Activated CD8-positive, alpha-beta T cell treated with anti-CD3 and anti-CD28 coated beads for 36 hours (primary cell): Measurements from ENCODE around the gene PRKD1. TPM values are rescaled to one million over a fixed set of nuclear protein-coding genes. Genes with fewer than 3 reads are reported as not detected.

ENCODE experiments used
- ATAC-seq: fragments of 200-7000 bp; cut with Tn5 transposase; one replicate; pipeline ENCODE4 v1.10.0; 2021; ENCODE audit warnings: mild to moderate bottlenecking, moderate library complexity
- CTCF ChIA-PET: fragments of 350-600 bp; sonication (Branson Sonifier 250); formaldehyde crosslinking; loops from one replicate; lab custom pipeline; 2021; ENCODE audit warnings: antibody characterized with exemption; lab: Charles Lee
- POLR2A ChIA-PET: fragments of 350-600 bp; sonication (Branson Sonifier 250); formaldehyde crosslinking; loops from one replicate; lab custom pipeline; 2021; ENCODE audit warnings: antibody characterized with exemption; lab: Charles Lee
- DNase-seq: peaks from one replicate; pipeline ENCODE4 v3.0.0-alpha.2; 2020
- H3K27ac Mint-ChIP-seq: one replicate; pipeline ENCODE4 v1.8.0; 2021; ENCODE audit warnings: mild to moderate bottlenecking, mixed read lengths
- H3K27me3 Mint-ChIP-seq: one replicate; pipeline ENCODE4 v1.8.0; 2021; ENCODE audit warnings: mixed read lengths
- H3K36me3 Mint-ChIP-seq: one replicate; pipeline ENCODE4 v1.8.0; 2021; ENCODE audit warnings: low read depth, mixed read lengths
- H3K4me1 Mint-ChIP-seq: one replicate; pipeline ENCODE4 v1.8.0; 2021; ENCODE audit warnings: low read depth, mixed read lengths
- H3K4me3 Mint-ChIP-seq: one replicate; pipeline ENCODE4 v1.8.0; 2021; ENCODE audit warnings: mild to moderate bottlenecking, moderate library complexity, mixed read lengths
- H3K9me3 Mint-ChIP-seq: one replicate; pipeline ENCODE4 v1.8.0; 2021; ENCODE audit warnings: mixed read lengths
- intact Hi-C: fragments of 100-400 bp; cut with micrococcal nuclease; formaldehyde crosslinking; loops from one replicate; pipeline ENCODE4 v1.10.0; 2022
- total RNA-seq, 2 experiments: library from RNA; stranded (reverse); gene quantifications; one replicate each; pipeline ENCODE4 v1.2.3, GENCODE V29; 2021
- TF ChIP-seq, protein P1 (sequence below): fragments of 200-600 bp; IDR thresholded peaks from one replicate; pipeline ENCODE4 v1.8.0; 2022; ENCODE audit warnings: antibody characterized with exemption, mild to moderate bottlenecking

Gene PRKD1
- total RNA-seq, 2 experiments from 2014 or later, result not detected

DNA sequence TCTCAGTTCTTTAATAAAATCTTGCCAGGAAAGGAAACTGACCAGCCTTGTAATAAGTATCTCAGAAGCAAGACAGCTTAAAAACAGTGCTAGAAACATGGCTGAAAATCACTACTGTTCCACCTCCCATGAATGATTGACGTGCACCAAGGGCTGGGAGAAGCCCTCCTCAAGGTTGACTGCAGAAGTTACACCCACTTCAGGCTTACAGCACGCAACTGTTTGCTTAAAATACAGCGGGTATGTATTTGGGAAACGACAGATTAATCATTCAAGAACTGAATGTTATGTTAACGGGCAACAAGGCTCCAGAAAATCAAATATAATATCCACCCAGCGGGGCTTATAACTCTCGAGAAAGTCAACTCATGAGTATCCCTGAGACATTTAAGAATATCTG lies 22.1 kb downstream of the PRKD1 start:
- Mint-ChIP-seq H3K4me3 (no peak overlapping the region), H3K9me3 (peaks cover 3% of the 10 kb centered on the region), H3K27ac (no peak overlapping the region), H3K4me1 (no peaks in the 10 kb centered on the region), H3K27me3 (no peaks in the 10 kb centered on the region), H3K36me3 (no peaks in the 10 kb centered on the region)
- ChIA-PET CTCF (no interaction called here), POLR2A (no interaction called here)
- DNase-seq (no peak), ATAC-seq (no peak)
- TF ChIP-seq, protein P1, sequence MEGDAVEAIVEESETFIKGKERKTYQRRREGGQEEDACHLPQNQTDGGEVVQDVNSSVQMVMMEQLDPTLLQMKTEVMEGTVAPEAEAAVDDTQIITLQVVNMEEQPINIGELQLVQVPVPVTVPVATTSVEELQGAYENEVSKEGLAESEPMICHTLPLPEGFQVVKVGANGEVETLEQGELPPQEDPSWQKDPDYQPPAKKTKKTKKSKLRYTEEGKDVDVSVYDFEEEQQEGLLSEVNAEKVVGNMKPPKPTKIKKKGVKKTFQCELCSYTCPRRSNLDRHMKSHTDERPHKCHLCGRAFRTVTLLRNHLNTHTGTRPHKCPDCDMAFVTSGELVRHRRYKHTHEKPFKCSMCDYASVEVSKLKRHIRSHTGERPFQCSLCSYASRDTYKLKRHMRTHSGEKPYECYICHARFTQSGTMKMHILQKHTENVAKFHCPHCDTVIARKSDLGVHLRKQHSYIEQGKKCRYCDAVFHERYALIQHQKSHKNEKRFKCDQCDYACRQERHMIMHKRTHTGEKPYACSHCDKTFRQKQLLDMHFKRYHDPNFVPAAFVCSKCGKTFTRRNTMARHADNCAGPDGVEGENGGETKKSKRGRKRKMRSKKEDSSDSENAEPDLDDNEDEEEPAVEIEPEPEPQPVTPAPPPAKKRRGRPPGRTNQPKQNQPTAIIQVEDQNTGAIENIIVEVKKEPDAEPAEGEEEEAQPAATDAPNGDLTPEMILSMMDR, result no peak
- intact Hi-C loops, result no loop called here

DNA sequence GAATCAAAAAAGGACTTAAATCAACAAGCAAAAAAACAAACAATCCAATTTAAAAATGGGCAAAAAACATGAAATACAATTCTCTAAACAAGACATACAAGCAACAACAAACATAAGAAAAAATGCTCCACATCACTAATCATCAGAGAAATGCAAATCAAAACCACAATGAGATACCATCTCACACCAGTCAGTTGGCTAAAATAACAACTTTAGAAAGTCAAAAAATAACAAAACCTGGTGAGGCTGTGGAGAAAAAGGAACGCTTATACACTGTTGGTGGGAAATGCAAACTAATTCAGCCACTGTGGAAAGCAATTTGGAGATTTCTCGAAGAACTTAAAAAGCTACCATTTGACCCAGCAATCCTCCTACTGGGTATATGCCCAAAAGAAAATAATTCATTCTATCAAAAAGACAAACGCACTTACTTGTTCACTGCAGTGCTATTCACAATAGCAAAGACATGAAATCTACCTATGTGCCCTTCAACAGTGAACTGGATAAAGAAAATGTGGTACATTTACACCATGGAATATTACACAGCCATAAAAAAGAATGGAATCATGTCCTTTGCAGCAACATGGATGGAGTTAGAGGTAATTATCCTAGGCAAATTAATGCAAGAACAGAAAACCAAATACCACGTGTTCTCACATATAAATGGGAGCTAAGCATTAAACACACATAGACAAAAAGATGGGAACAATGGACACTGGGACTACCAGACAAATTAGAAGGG lies 26.9 kb downstream of the PRKD1 start:
- DNase-seq, result no peak
- ChIA-PET POLR2A (no interaction called here), CTCF (no interaction called here)
- intact Hi-C loops, result no loop called here
- Mint-ChIP-seq H3K4me3 (no peak overlapping the region), H3K9me3 (peaks cover 3% of the 10 kb centered on the region), H3K27me3 (peaks cover 1% of the 10 kb centered on the region), H3K4me1 (no peaks in the 10 kb centered on the region), H3K27ac (no peak overlapping the region), H3K36me3 (no peaks in the 10 kb centered on the region)
- TF ChIP-seq, protein P1, result no peak
- no peak for ATAC-seq

DNA sequence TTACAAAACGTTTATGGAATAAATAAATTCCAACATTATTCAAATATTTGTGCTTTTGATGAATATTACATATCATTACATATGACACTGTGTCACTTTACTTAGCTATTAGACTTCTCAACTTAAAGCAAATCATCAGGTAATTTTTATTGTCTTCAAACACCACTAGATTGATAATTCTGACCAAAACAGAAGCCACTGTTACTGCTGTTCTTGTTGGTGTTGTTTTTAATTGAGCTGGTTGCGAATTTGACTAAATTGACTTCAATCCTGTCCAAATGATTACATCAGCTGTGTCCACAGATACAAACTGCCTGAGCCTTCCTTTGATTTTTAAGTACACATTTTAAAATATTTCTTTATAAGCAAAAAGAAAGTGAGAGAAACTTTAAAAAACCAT lies 29.2 kb downstream of the PRKD1 start:
- no peak for DNase-seq
- intact Hi-C loops, result no loop called here
- Mint-ChIP-seq H3K4me1 (no peaks in the 10 kb centered on the region), H3K4me3 (no peak overlapping the region), H3K27me3 (peaks cover 1% of the 10 kb centered on the region), H3K27ac (no peak overlapping the region), H3K36me3 (no peaks in the 10 kb centered on the region), H3K9me3 (peaks cover 3% of the 10 kb centered on the region)
- TF ChIP-seq, protein P1, result no peak
- ChIA-PET CTCF (no interaction called here), POLR2A (no interaction called here)
- no peak for ATAC-seq

DNA sequence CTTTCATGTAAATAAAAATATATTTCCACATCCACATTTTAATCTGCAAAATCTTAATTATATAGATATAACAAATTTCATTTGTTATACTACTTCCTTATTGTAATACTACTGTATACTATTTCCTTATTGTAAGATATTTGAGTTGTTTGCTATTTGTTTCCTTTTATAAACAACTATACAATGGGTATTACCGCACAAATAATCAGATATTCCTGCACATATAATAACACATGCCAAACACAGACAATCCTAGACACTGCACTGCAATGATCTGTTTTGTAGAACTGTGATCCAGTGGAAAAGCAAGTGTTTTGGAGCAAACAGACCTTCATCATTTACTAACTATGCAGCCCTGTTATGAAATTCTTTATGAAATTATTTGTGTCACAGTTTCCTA lies 30.5 kb downstream of the PRKD1 start:
- ATAC-seq, result no peak
- POLR2A ChIA-PET, result no interaction called here
- no peaks in the 10 kb centered on the region for H3K4me1 Mint-ChIP-seq
- peaks cover 3% of the 10 kb centered on the region for H3K9me3 Mint-ChIP-seq
- intact Hi-C loops, result no loop called here
- DNase-seq, result no peak
- H3K36me3 Mint-ChIP-seq, result no peaks in the 10 kb centered on the region
- CTCF ChIA-PET, result no interaction called here
- TF ChIP-seq, protein P1, result no peak
- peaks cover 1% of the 10 kb centered on the region for H3K27me3 Mint-ChIP-seq
- no peak overlapping the region for H3K4me3 Mint-ChIP-seq
- no peak overlapping the region for H3K27ac Mint-ChIP-seq

DNA sequence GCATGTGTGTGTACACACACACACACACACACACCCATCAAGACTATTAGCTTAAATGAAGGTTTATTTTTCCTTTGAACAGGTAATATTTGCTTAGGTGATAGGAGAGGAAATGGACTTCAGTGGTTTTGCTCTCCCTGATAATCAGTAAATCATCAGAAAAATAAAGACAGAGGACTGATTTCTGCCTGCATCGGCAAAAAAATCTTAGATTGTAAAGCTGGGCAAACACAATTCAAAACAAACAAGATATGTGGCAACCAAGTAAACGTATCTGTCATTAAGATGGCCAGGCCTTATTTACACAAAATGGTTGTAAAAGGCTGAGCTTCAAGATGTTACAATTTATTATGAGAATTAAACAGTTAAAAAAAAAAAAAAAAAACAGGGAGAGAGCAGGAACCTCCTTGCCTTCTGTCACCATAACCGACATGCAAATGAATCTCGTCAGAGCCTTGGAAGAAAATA lies 31.3 kb downstream of the PRKD1 start:
- Mint-ChIP-seq H3K27me3 (peaks cover 1% of the 10 kb centered on the region), H3K4me3 (no peak overlapping the region), H3K9me3 (peaks cover 3% of the 10 kb centered on the region), H3K36me3 (no peaks in the 10 kb centered on the region), H3K4me1 (no peaks in the 10 kb centered on the region), H3K27ac (no peak overlapping the region)
- POLR2A ChIA-PET, result interaction anchor here (0.6 kb wide), 1 partner anchor 16 kb away, joined by 3 read pairs; no protein-coding TSS in a partner anchor
- ATAC-seq (no peak), DNase-seq (no peak)
- CTCF ChIA-PET, result no interaction called here
- intact Hi-C loops, result no loop called here
- TF ChIP-seq, protein P1, result no peak
